ENCODE data around the gene PRH2. TPM values are rescaled to one million over a fixed set of nuclear protein-coding genes. Genes with fewer than 3 reads are reported as not detected.

The PRH2 gene
- total and polyA plus RNA-seq, 2 donors (not counting 3 experiments of a cell fraction or from before 2014, with no cell fraction given), result not detected

- no peaks in the 10 kb centered on the region for H4K20me1 ChIP-seq (replicated peaks; ENCODE audit: control insufficient read depth, extremely low read depth, insufficient read depth, low read length)
- H2AFZ ChIP-seq (ENCODE audit: low read depth, low read length), result no peak within 1 kb of the TSS
- H3K27ac ChIP-seq (ENCODE audit: insufficient read depth, low read depth, low read length), result no peak within 1 kb of the TSS
- no peak within 1 kb of the TSS for H3K4me3 ChIP-seq (replicated peaks in 1 of 3; ENCODE audit: insufficient read depth in 1 of 3, low read depth in 1 of 3, low read length in 3 of 3)
- DNase-seq (ENCODE audit: low read depth, low spot score) (no peak), FAIRE-seq (no peak)
- H3K4me1 ChIP-seq (ENCODE audit: control insufficient read depth, extremely low read depth, insufficient read depth, low read length), result peaks cover 4% of the 10 kb centered on the region
- H3K79me2 ChIP-seq (ENCODE audit: control insufficient read depth, insufficient read depth, low read length), result no peaks in the 10 kb centered on the region
- TF ChIP-seq POLR2A (IDR thresholded peaks at IDR 0.05; ENCODE audit: low read depth, low read length) (no peak), JUN (IDR thresholded peaks at IDR 0.05; ENCODE audit: borderline replicate concordance, insufficient read depth, insufficient read length, low read depth) (no peak), POLR2AphosphoS5 (IDR thresholded peaks at IDR 0.05; ENCODE audit: insufficient read depth, low read depth, low read length) (no peak), CTCF (IDR thresholded peaks at IDR 0.05; ENCODE audit: extremely low read depth in 1 of 2, insufficient read depth in 1 of 2, low read depth in 1 of 2, low read length in 2 of 2) (no peak), MAX (IDR thresholded peaks at IDR 0.05; ENCODE audit: insufficient read depth, insufficient read length) (no peak), FOS (IDR thresholded peaks at IDR 0.05; ENCODE audit: borderline replicate concordance, insufficient read depth, low read length) (no peak), EZH2 (IDR thresholded peaks at IDR 0.05; ENCODE audit: borderline replicate concordance, low read depth, low read length, severe bottlenecking) (no peak)
- no peak within 1 kb of the TSS for H3K9ac ChIP-seq (replicated peaks; ENCODE audit: extremely low read depth, insufficient read depth, low read length)
- H3K9me3 ChIP-seq (replicated peaks; ENCODE audit: control insufficient read depth, insufficient read depth, low read length), result no peaks in the 10 kb centered on the region
- no peak within 1 kb of the TSS for H3K4me2 ChIP-seq (ENCODE audit: insufficient read depth, low read length)
- intact Hi-C loops (cut with micrococcal nuclease) (no loop called here), dilution Hi-C loops (cut with MboI; ENCODE audit: extremely low pct_ligation_motif_present, low sequenced_read_pairs) (no loop called here)
- CTCF ChIA-PET, result interaction anchor here (1.3 kb wide), 1 partner anchor 315 kb away, joined by 3 read pairs; no protein-coding TSS in a partner anchor
- no peaks in the 10 kb centered on the region for H3K9me1 ChIP-seq (replicated peaks; ENCODE audit: control insufficient read depth, extremely low read depth, insufficient read depth, low read length)
- H3K36me3 ChIP-seq (ENCODE audit: control insufficient read depth in 2 of 2, extremely low read depth in 1 of 2, insufficient read depth in 2 of 2, low read length in 2 of 2), result no peaks in the 10 kb centered on the region
- POLR2A ChIA-PET, result no interaction called here
- no peaks in the 10 kb centered on the region for H3K27me3 ChIP-seq (ENCODE audit: control insufficient read depth in 2 of 2, insufficient read depth in 2 of 2, low read length in 2 of 2)
- BruUV-seq (replicated peaks), result no TSS peak
Measured at GRCh38 chr12:10884086-10884725, 44.8 kb upstream of the PRH2 start, which contains the start of gene PRH1. Gene PRH1 (minus strand): TSS chr12:10884255. CDS start chr12:10884217, 38 bp downstream.

Measured in endothelial cell of umbilical vein (primary cell).